Measurements from ENCODE around the gene ABHD12. TPM values are rescaled to one million over a fixed set of nuclear protein-coding genes. Genes with fewer than 3 reads are reported as not detected.

The ABHD12 gene
- total RNA-seq, 1 experiment from 2014 or later, result 48.3 TPM

GRCh38 chr20:25340380-25340779 is 50.3 kb downstream of the ABHD12 start:
- Histone ChIP-seq H3K9me2 (replicated peaks; ENCODE audit: low read length) (no peaks in the 10 kb centered on the region), H3K9me3 (ENCODE audit: low read length) (no peaks in the 10 kb centered on the region), H3K4me2 (ENCODE audit: low read length) (no peak overlapping the region), H2AFZ (ENCODE audit: low read length) (no peak overlapping the region), H3K4me3 (ENCODE audit: low read length) (no peak overlapping the region), H3K79me2 (ENCODE audit: low read length) (peaks cover 37% of the 10 kb centered on the region), H4K20me1 (ENCODE audit: low read length) (no peaks in the 10 kb centered on the region), H3F3A (ENCODE audit: low read length, unreplicated experiment) (no peaks in the 10 kb centered on the region), H3K9ac (ENCODE audit: low read length) (no peak overlapping the region), H3K36me3 (ENCODE audit: low read depth, low read length) (no peaks in the 10 kb centered on the region), H3K4me1 (ENCODE audit: insufficient read depth, low read length) (no peaks in the 10 kb centered on the region), H3K27me3 (ENCODE audit: low read length) (no peaks in the 10 kb centered on the region), H3K27ac (ENCODE audit: low read length) (no peak overlapping the region)
- ATAC-seq (no peak), DNase-seq (no peak)
- TF ChIP-seq CTCF (conservative IDR thresholded peaks at IDR 0.05; ENCODE audit: low read depth, low read length) (no peak), EZH2 (IDR thresholded peaks at IDR 0.05; ENCODE audit: low read length, unreplicated experiment) (no peak), EZH2phosphoT487 (IDR thresholded peaks at IDR 0.05; ENCODE audit: borderline replicate concordance, low read length) (no peak)
- ChIA-PET POLR2A (ENCODE audit: unreplicated experiment) (no interaction called here), CTCF (no interaction called here)
- intact Hi-C loops (cut with micrococcal nuclease), result no loop called here
- BruUV-seq (replicated peaks), result no TSS peak

GRCh38 chr20:25339608-25340007 is 51.0 kb downstream of the ABHD12 start:
- H3K27me3 ChIP-seq (ENCODE audit: low read length), result no peaks in the 10 kb centered on the region
- POLR2A ChIA-PET (ENCODE audit: unreplicated experiment), result no interaction called here
- H3K27ac ChIP-seq (ENCODE audit: low read length), result no peak overlapping the region
- no peak for ATAC-seq
- no peaks in the 10 kb centered on the region for H3K9me2 ChIP-seq (replicated peaks; ENCODE audit: low read length)
- H3K79me2 ChIP-seq (ENCODE audit: low read length), result peaks cover 37% of the 10 kb centered on the region
- no TSS peak for BruUV-seq (replicated peaks)
- intact Hi-C loops (cut with micrococcal nuclease), result no loop called here
- H3K9me3 ChIP-seq (ENCODE audit: low read length), result no peaks in the 10 kb centered on the region
- TF ChIP-seq CTCF (conservative IDR thresholded peaks at IDR 0.05; ENCODE audit: low read depth, low read length) (no peak), EZH2phosphoT487 (IDR thresholded peaks at IDR 0.05; ENCODE audit: borderline replicate concordance, low read length) (no peak), EZH2 (IDR thresholded peaks at IDR 0.05; ENCODE audit: low read length, unreplicated experiment) (no peak)
- H3K4me3 ChIP-seq (ENCODE audit: low read length), result no peak overlapping the region
- H2AFZ ChIP-seq (ENCODE audit: low read length), result no peak overlapping the region
- H3K9ac ChIP-seq (ENCODE audit: low read length), result no peak overlapping the region
- no peaks in the 10 kb centered on the region for H3K36me3 ChIP-seq (ENCODE audit: low read depth, low read length)
- no peaks in the 10 kb centered on the region for H4K20me1 ChIP-seq (ENCODE audit: low read length)
- H3F3A ChIP-seq (ENCODE audit: low read length, unreplicated experiment), result no peaks in the 10 kb centered on the region
- no peak for DNase-seq
- CTCF ChIA-PET, result interaction anchor here (0.6 kb wide), 1 partner anchor 10 kb away, joined by 6 read pairs; no protein-coding TSS in a partner anchor
- H3K4me2 ChIP-seq (ENCODE audit: low read length), result no peak overlapping the region
- H3K4me1 ChIP-seq (ENCODE audit: insufficient read depth, low read length), result no peaks in the 10 kb centered on the region

- CTCF ChIA-PET, result interaction anchor here (0.6 to 1.5 kb wide), 2 partner anchors 47 to 60 kb away, joined by 5 to 8 read pairs; no protein-coding TSS in a partner anchor
- Histone ChIP-seq H3K4me3 (ENCODE audit: low read length) (no peak overlapping the region), H3K79me2 (ENCODE audit: low read length) (peaks cover 30% of the 10 kb centered on the region)
Measured at GRCh38 chr20:25338112-25339023, 52.3 kb downstream of the ABHD12 start.

More at GRCh38 chr20:25338112-25339023, 52.3 kb downstream of the ABHD12 start:
- no peaks in the 10 kb centered on the region for H4K20me1 ChIP-seq (ENCODE audit: low read length)
- no peaks in the 10 kb centered on the region for H3F3A ChIP-seq (ENCODE audit: low read length, unreplicated experiment)
- no peaks in the 10 kb centered on the region for H3K4me1 ChIP-seq (ENCODE audit: insufficient read depth, low read length)
- peak; percentile 58; the same call in 1 of the 2 replicates for ATAC-seq
- no TSS peak for BruUV-seq (replicated peaks)
- no peaks in the 10 kb centered on the region for H3K36me3 ChIP-seq (ENCODE audit: low read depth, low read length)
- H3K4me2 ChIP-seq (ENCODE audit: low read length), result no peak overlapping the region
- no peak overlapping the region for H3K9ac ChIP-seq (ENCODE audit: low read length)
- no peak overlapping the region for H3K27ac ChIP-seq (ENCODE audit: low read length)
- H3K27me3 ChIP-seq (ENCODE audit: low read length), result no peaks in the 10 kb centered on the region
- intact Hi-C loops (cut with micrococcal nuclease), result no loop called here
- POLR2A ChIA-PET (ENCODE audit: unreplicated experiment), result no interaction called here
- TF ChIP-seq EZH2phosphoT487 (IDR thresholded peaks at IDR 0.05; ENCODE audit: borderline replicate concordance, low read length) (no peak), CTCF (conservative IDR thresholded peaks at IDR 0.05; ENCODE audit: low read depth, low read length) (peak; percentile 21; the same call in 1 of the 2 replicates)
- H3K9me2 ChIP-seq (replicated peaks; ENCODE audit: low read length), result no peaks in the 10 kb centered on the region
- H3K9me3 ChIP-seq (ENCODE audit: low read length), result no peaks in the 10 kb centered on the region
- no peak for DNase-seq
- H2AFZ ChIP-seq (ENCODE audit: low read length), result no peak overlapping the region

Data from PC-3 (cell line).